Stimulated activated CD8-positive, alpha-beta memory T cell treated with anti-CD3 and anti-CD28 coated beads, Interleukin-15, amount 100 ng/mL, for 48 hours (primary cell): ENCODE measurements around the gene STX8.
"Not testable (repeated sequence)": the region's sequence is repeated elsewhere in the genome, so short reads cannot be mapped to it uniquely, and the experiment has no call there.

ENCODE experiments used
- DNase-seq, 2 donors: peaks; one replicate each; pipeline ENCODE4 v3.0.0-alpha.2; 2020; ENCODE audit warnings: low read depth in 2 of 2

STX8 gene

GRCh38 chr17:9266031-9266680 is 309.5 kb downstream of the STX8 start:
- DNase-seq: no peak

GRCh38 chr17:9261081-9262012 is 314.3 kb downstream of the STX8 start:
- DNase-seq: no peak

GRCh38 chr17:9259419-9259818 is 316.2 kb downstream of the STX8 start:
- DNase-seq: no peak

- DNase-seq: no peak
Measured at GRCh38 chr17:9258115-9259015, 317.3 kb downstream of the STX8 start.

GRCh38 chr17:9257630-9257965 is 318.0 kb downstream of the STX8 start:
- not testable (repeated sequence) for DNase-seq

GRCh38 chr17:9256751-9257629 is 318.6 kb downstream of the STX8 start:
- no peak for DNase-seq

- no peak for DNase-seq
Measured at GRCh38 chr17:9256361-9256750, 319.3 kb downstream of the STX8 start.

- DNase-seq: no peak
Measured at GRCh38 chr17:9255833-9256232, 319.8 kb downstream of the STX8 start.

GRCh38 chr17:9254841-9255240 is 320.8 kb downstream of the STX8 start:
- DNase-seq: no peak

GRCh38 chr17:9253308-9253707 is 322.3 kb downstream of the STX8 start:
- DNase-seq: no peak

GRCh38 chr17:9251273-9251672 is 324.3 kb downstream of the STX8 start:
- DNase-seq: no peak

- no peak for DNase-seq
Measured at GRCh38 chr17:9249245-9249953, 326.2 kb downstream of the STX8 start.

GRCh38 chr17:9247401-9247938 is 328.1 kb downstream of the STX8 start:
- no peak for DNase-seq

- DNase-seq: no peak
Measured at GRCh38 chr17:9244066-9245052, 331.3 kb downstream of the STX8 start.

- DNase-seq: no peak
Measured at GRCh38 chr17:9242983-9243382, 332.6 kb downstream of the STX8 start.

- DNase-seq: no peak
Measured at GRCh38 chr17:9242497-9242881, 333.1 kb downstream of the STX8 start.

GRCh38 chr17:9241774-9242496 is 333.7 kb downstream of the STX8 start:
- no peak for DNase-seq

- DNase-seq: no peak
Measured at GRCh38 chr17:9241371-9241712, 334.3 kb downstream of the STX8 start.
